Keratinocyte (primary cell): ENCODE measurements around the gene DNAJC5G. TPM values are rescaled to one million over a fixed set of nuclear protein-coding genes. Genes with fewer than 3 reads are reported as not detected.

Experiments used
- DNase-seq: peaks from one replicate; pipeline ENCODE4 v3.0.0-alpha.2; 2011; ENCODE audit warnings: low read depth, missing footprints, low spot score
- FAIRE-seq: peaks from 2 replicates; lab custom pipeline; 2011; peaks lifted over from hg19 to GRCh38; lab: Jason Lieb, UNC
- H2AFZ ChIP-seq: 2 replicates; pipeline ENCODE4 v1.6.0; 2012; ENCODE audit warnings: low read length, control low read depth, inconsistent platforms; ENCODE audit not compliant: control insufficient read depth
- H3K27ac ChIP-seq: 2 replicates; pipeline ENCODE4 v1.5.1; 2011; ENCODE audit warnings: low read length; ENCODE audit not compliant: control insufficient read depth, insufficient read depth
- H3K27me3 ChIP-seq: 3 replicates; pipeline ENCODE4 v1.6.0; 2011; ENCODE audit warnings: low read length; ENCODE audit not compliant: control insufficient read depth, insufficient read depth; ENCODE audit errors: extremely low read depth
- H3K36me3 ChIP-seq, 2 experiments: 2 replicates in 1 of 2; 3 replicates in 1 of 2; pipeline ENCODE4 v1.5.1; 2011; ENCODE audit warnings: low read length in 2 of 2, mild to moderate bottlenecking in 1 of 2; ENCODE audit not compliant: control insufficient read depth in 2 of 2, insufficient read depth in 2 of 2; ENCODE audit errors: extremely low read depth in 1 of 2
- H3K4me1 ChIP-seq: 3 replicates; pipeline ENCODE4 v1.5.1; 2011; ENCODE audit warnings: low read length; ENCODE audit not compliant: control insufficient read depth, insufficient read depth; ENCODE audit errors: extremely low read depth
- H3K4me2 ChIP-seq: 3 replicates; pipeline ENCODE4 v1.6.0; 2011; ENCODE audit warnings: low read depth, low read length; ENCODE audit not compliant: control insufficient read depth, insufficient read depth; ENCODE audit errors: extremely low read depth
- H3K4me3 ChIP-seq, 3 experiments: fragments of 200-600 bp in 1 of 3; sonication (generic) in 1 of 3; 2 replicates in 2 of 3; 3 replicates in 1 of 3; pipeline ENCODE4 v1.5.1; 2011 to 2016; ENCODE audit warnings: low read length in 3 of 3, mild to moderate bottlenecking in 3 of 3, control low read depth in 2 of 3, inconsistent platforms in 1 of 3, low read depth in 1 of 3, mixed read lengths in 1 of 3, mixed run types in 1 of 3, moderate library complexity in 1 of 3; ENCODE audit not compliant: control insufficient read depth in 2 of 3, insufficient read depth in 2 of 3; ENCODE audit errors: extremely low read depth in 1 of 3
- H3K79me2 ChIP-seq: 2 replicates; pipeline ENCODE4 v1.6.0; 2012; ENCODE audit warnings: low read length; ENCODE audit not compliant: control insufficient read depth, insufficient read depth
- H3K9ac ChIP-seq: 3 replicates; pipeline ENCODE4 v1.6.0; 2011; ENCODE audit warnings: low read length; ENCODE audit not compliant: control insufficient read depth, insufficient read depth; ENCODE audit errors: extremely low read depth
- H3K9me1 ChIP-seq: 3 replicates; pipeline ENCODE4 v1.6.0; 2011; ENCODE audit warnings: low read length; ENCODE audit not compliant: control insufficient read depth, insufficient read depth; ENCODE audit errors: extremely low read depth
- H3K9me3 ChIP-seq: 2 replicates; pipeline ENCODE4 v1.5.1; 2012; ENCODE audit warnings: low read depth, low read length; ENCODE audit not compliant: control insufficient read depth
- H4K20me1 ChIP-seq: 3 replicates; pipeline ENCODE4 v1.6.0; 2011; ENCODE audit warnings: low read length; ENCODE audit not compliant: control insufficient read depth, insufficient read depth; ENCODE audit errors: extremely low read depth
- EZH2 ChIP-seq: IDR thresholded peaks from one replicate; pipeline ENCODE4 v1.6.1; 2012; ENCODE audit warnings: inconsistent platforms, mild to moderate bottlenecking, low read length, moderate library complexity
- dilution Hi-C: fragments of 300-500 bp; cut with MboI; formaldehyde crosslinking; loops from one replicate; pipeline ENCODE4 v1.7.0; 2020; ENCODE audit warnings: low sequenced_read_pairs; ENCODE audit not compliant: extremely low pct_ligation_motif_present
- polyA plus RNA-seq, 5 experiments: library from polyadenylated mRNA; depleted of rRNA in 3 of 5; stranded (reverse) in 3 of 5; stranded (forward) in 1 of 5; unstranded in 1 of 5; fragments of >200 nt; gene quantifications; 1 replicate in 1 of 5; 2 replicates in 3 of 5; 3 replicates in 1 of 5; pipeline versions ENCODE4 v1.2.1 to v1.2.3, GENCODE V29; 2011 to 2012; ENCODE audit warnings: missing spikeins in 2 of 5, low read depth in 1 of 5, low replicate concordance in 1 of 5
- TF ChIP-seq, protein P1 (sequence below), 3 experiments: IDR thresholded peaks in 1 of 3; conservative IDR thresholded peaks in 1 of 3; optimal IDR thresholded peaks in 1 of 3; 2 replicates in 2 of 3; 3 replicates in 1 of 3; pipeline versions ENCODE3 to v1.5.1; 2011; ENCODE audit warnings: low read length in 3 of 3, mild to moderate bottlenecking in 3 of 3, moderate library complexity in 2 of 3, control low read depth in 1 of 3, inconsistent platforms in 1 of 3; ENCODE audit not compliant: insufficient read depth in 2 of 3; ENCODE audit errors: extremely low read depth in 1 of 3

DNAJC5G gene
- polyA plus RNA-seq, 1 donor (not counting 4 experiments of a cell fraction or from before 2014, with no cell fraction given), result not detected

DNA sequence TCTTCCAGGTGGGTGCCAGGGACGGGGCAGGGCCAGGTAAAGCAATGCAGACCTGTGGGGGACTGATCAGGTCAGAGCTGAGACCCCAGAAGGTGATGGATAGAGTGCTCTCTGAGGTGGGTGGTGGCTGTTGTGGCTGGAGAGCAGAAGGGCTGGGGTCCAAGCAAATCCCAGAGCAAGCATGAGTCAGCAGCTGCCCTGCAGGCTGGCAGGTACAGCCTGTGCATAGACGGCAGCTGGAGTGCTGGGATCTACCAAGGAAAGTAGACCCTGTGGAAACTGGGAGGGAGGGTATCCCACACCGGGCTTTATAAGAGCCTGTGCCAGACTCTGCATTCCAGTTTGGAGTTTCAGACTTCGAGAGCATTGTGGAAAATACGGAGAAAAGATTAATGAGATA, 7.7 kb downstream of the DNAJC5G start:
- Histone ChIP-seq H3K9me3 (no peaks in the 10 kb centered on the region), H3K4me2 (no peak overlapping the region), H3K27ac (no peak overlapping the region), H4K20me1 (no peaks in the 10 kb centered on the region), H3K27me3 (peaks cover 23% of the 10 kb centered on the region), H3K9me1 (no peaks in the 10 kb centered on the region), H3K9ac (no peak overlapping the region), H3K4me1 (no peaks in the 10 kb centered on the region), H3K4me3 (no peak overlapping the region), H2AFZ (no peak overlapping the region), H3K36me3 (no peaks in the 10 kb centered on the region), H3K79me2 (no peaks in the 10 kb centered on the region)
- dilution Hi-C loops, result no loop called here
- DNase-seq (no peak), FAIRE-seq (no peak)
- TF ChIP-seq, protein P1, sequence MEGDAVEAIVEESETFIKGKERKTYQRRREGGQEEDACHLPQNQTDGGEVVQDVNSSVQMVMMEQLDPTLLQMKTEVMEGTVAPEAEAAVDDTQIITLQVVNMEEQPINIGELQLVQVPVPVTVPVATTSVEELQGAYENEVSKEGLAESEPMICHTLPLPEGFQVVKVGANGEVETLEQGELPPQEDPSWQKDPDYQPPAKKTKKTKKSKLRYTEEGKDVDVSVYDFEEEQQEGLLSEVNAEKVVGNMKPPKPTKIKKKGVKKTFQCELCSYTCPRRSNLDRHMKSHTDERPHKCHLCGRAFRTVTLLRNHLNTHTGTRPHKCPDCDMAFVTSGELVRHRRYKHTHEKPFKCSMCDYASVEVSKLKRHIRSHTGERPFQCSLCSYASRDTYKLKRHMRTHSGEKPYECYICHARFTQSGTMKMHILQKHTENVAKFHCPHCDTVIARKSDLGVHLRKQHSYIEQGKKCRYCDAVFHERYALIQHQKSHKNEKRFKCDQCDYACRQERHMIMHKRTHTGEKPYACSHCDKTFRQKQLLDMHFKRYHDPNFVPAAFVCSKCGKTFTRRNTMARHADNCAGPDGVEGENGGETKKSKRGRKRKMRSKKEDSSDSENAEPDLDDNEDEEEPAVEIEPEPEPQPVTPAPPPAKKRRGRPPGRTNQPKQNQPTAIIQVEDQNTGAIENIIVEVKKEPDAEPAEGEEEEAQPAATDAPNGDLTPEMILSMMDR (optimal IDR thresholded peaks at IDR 0.05 in 1 of 3, IDR thresholded peaks at IDR 0.05 in 1 of 3, conservative IDR thresholded peaks at IDR 0.05 in 1 of 3; ENCODE audit: extremely low read depth in 1 of 3, insufficient read depth in 2 of 3, low read length in 3 of 3), result no peak
- peak; percentile 2 for TF ChIP-seq EZH2

- Histone ChIP-seq H4K20me1 (no peaks in the 10 kb centered on the region), H3K9me1 (no peaks in the 10 kb centered on the region), H3K9ac (no peak overlapping the region), H3K4me3 (no peak overlapping the region), H3K27ac (no peak overlapping the region), H3K79me2 (no peaks in the 10 kb centered on the region), H3K27me3 (peaks cover 23% of the 10 kb centered on the region), H3K4me2 (no peak overlapping the region), H2AFZ (no peak overlapping the region), H3K36me3 (no peaks in the 10 kb centered on the region), H3K9me3 (no peaks in the 10 kb centered on the region), H3K4me1 (no peaks in the 10 kb centered on the region)
- TF ChIP-seq, protein P1 (optimal IDR thresholded peaks at IDR 0.05 in 1 of 3, IDR thresholded peaks at IDR 0.05 in 1 of 3, conservative IDR thresholded peaks at IDR 0.05 in 1 of 3; ENCODE audit: extremely low read depth in 1 of 3, insufficient read depth in 2 of 3, low read length in 3 of 3), result no peak
- DNase-seq, result no peak
- no peak for FAIRE-seq
- dilution Hi-C loops, result no loop called here
These were observed 9.8 kb downstream of the DNAJC5G start for GRCh38 chr2:27284996-27285395.
